Mucosa of descending colon (tissue), 3 donors: ENCODE results near the gene PAN3. TPM values are rescaled to one million over a fixed set of nuclear protein-coding genes. Genes with fewer than 3 reads are reported as not detected.

Experiments
- ATAC-seq: fragments of 200-7000 bp; cut with Tn5 transposase; one replicate; pipeline ENCODE4 v1.9.1; 2020; ENCODE audit warnings: mild to moderate bottlenecking, moderate library complexity
- DNase-seq, 3 donors: peaks; one replicate each; pipeline ENCODE4 v3.0.0-alpha.2; 2020
- H3K36me3 ChIP-seq: fragments of 200-600 bp; one replicate; pipeline ENCODE4 v1.8.0; 2021; ENCODE audit warnings: low read depth, mild to moderate bottlenecking
- H3K4me1 ChIP-seq: fragments of 200-600 bp; one replicate; pipeline ENCODE4 v1.8.0; 2021; ENCODE audit warnings: low read depth, mild to moderate bottlenecking
- H3K4me3 ChIP-seq: fragments of 200-600 bp; one replicate; pipeline ENCODE4 v1.8.0; 2021; ENCODE audit warnings: mild to moderate bottlenecking
- H3K9me3 ChIP-seq: fragments of 200-600 bp; one replicate; pipeline ENCODE4 v1.8.0; 2021; ENCODE audit warnings: mild to moderate bottlenecking
- intact Hi-C, 2 donors: fragments of 100-400 bp; cut with DNase I in 1 of 2; cut with micrococcal nuclease in 1 of 2; formaldehyde crosslinking; loops; one replicate each; pipeline versions ENCODE4 v1.11.0 to v1.11.1; 2022; cut with DNase I, micrococcal nuclease
- total RNA-seq, 3 donors: library from RNA; stranded (reverse); fragmentation: NEBNext Ultra II Directional in 2 of 3; extraction: Animal tissue kit (Norgen Biotek cat#: 25700) in 2 of 3; gene quantifications; one replicate each; pipeline versions ENCODE4 v1.2.1 to v1.2.4, GENCODE V29; 2021 to 2023
- TF ChIP-seq, protein P1 (sequence below): fragments of 200-600 bp; IDR thresholded peaks from one replicate; pipeline ENCODE4 v1.8.0; 2022; ENCODE audit warnings: antibody characterized with exemption, mild to moderate bottlenecking
- donor health status: DM: no; HTN: no; CAD: no; lungs with moderate emphysema.
- donor health status: DM: no; HTN: no; CAD: no.
- donor health status: DM: no; HTN: yes; CAD: no.

PAN3 gene
- total RNA-seq, 3 donors from 2014 or later = 28.4 to 43.7 (median 40.2) TPM

DNA sequence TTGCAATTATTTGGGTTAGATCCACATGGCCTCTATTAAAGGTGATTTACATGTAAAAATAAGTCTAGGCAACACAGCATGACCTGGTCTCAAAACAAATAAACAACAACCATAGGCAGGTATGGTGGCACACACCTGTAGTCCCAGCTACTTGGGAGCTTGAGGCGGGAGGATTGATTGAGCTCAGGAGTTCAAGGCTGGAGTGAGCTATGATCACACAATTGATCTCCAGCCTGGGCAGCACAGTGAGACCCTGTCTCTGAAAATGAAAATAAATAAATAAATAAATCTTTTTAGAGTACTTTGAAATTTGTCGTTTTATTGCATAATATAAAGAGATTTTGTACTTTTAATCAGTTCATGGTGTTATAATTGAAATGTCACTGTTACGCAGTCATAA, 93.3 kb downstream of the PAN3 start:
- intact Hi-C loops = no loop called here
- Histone ChIP-seq H3K36me3 (no peaks in the 10 kb centered on the region), H3K4me1 (no peaks in the 10 kb centered on the region), H3K4me3 (no peak overlapping the region), H3K9me3 (no peaks in the 10 kb centered on the region)
- ATAC-seq (no peak), DNase-seq (no peak)
- TF ChIP-seq, protein P1, sequence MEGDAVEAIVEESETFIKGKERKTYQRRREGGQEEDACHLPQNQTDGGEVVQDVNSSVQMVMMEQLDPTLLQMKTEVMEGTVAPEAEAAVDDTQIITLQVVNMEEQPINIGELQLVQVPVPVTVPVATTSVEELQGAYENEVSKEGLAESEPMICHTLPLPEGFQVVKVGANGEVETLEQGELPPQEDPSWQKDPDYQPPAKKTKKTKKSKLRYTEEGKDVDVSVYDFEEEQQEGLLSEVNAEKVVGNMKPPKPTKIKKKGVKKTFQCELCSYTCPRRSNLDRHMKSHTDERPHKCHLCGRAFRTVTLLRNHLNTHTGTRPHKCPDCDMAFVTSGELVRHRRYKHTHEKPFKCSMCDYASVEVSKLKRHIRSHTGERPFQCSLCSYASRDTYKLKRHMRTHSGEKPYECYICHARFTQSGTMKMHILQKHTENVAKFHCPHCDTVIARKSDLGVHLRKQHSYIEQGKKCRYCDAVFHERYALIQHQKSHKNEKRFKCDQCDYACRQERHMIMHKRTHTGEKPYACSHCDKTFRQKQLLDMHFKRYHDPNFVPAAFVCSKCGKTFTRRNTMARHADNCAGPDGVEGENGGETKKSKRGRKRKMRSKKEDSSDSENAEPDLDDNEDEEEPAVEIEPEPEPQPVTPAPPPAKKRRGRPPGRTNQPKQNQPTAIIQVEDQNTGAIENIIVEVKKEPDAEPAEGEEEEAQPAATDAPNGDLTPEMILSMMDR = no peak

DNA sequence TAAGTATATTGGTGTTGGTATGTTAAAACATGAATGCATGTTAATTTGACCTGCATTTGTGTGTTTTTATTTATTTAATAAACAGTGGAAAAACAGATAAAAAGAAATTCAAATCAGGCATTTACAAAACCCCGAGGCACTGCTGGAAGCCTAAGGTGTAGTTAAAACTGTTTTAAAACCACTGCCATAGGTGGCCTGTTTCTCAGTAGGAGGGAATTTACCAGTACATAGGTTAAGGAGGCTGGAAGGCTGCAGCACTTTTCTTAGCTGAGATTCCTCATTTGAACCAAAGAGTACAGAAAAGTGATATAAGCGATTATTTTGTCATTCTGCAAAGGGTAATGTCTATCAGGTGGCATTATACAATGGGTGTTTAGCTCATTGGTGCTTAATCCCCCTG, 99.6 kb downstream of the PAN3 start:
- no peak for DNase-seq
- no peak overlapping the region for H3K4me3 ChIP-seq
- H3K4me1 ChIP-seq = no peaks in the 10 kb centered on the region
- ATAC-seq = no peak
- H3K36me3 ChIP-seq = no peaks in the 10 kb centered on the region
- intact Hi-C loops = no loop called here
- no peaks in the 10 kb centered on the region for H3K9me3 ChIP-seq
- TF ChIP-seq, protein P1 = no peak

DNA sequence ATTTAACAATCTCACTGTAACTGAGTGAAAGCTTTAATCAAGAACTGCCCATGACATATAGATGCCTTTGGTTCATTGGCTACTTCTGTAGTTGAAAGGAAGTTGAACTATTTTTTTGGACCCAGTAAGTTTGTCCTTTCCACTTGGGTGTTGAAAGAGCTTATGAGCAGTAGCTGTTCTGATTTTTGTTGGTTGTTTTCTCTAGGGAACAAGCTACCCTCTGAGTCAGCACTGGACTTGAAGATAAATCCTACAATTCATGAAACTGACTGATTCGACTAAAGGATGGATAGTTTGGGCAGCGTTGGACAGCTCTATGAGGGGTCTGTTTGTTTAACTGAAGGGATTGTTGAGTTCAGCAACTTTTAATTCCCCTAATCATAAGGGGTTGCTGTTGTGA, 101.0 kb downstream of the PAN3 start:
- Histone ChIP-seq H3K4me1 (no peaks in the 10 kb centered on the region), H3K9me3 (no peaks in the 10 kb centered on the region), H3K4me3 (no peak overlapping the region), H3K36me3 (no peaks in the 10 kb centered on the region)
- TF ChIP-seq, protein P1 = no peak
- no peak for DNase-seq
- intact Hi-C loops = no loop called here
- ATAC-seq = no peak

DNA sequence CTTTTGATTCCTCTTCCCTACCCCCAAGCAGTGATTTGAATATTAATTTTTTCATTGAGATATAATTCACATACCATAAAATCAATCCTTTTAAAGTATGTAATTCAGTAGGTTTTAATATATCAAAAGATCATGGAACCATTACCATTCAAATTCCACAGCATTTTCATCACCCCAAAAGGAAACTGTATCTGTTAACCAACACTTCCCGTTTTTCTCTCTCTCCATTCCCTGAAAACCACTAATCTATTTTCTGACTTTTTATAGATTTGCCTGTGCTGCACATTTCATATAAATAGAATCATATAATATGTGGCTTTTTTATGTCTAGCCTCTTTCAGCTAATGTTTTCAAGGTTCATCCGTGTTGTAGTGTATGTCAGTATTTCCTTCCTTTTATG, 107.1 kb downstream of the PAN3 start:
- H3K4me1 ChIP-seq = no peaks in the 10 kb centered on the region
- ATAC-seq (no peak), DNase-seq (no peak)
- intact Hi-C loops = no loop called here
- H3K4me3 ChIP-seq = no peak overlapping the region
- H3K36me3 ChIP-seq = no peaks in the 10 kb centered on the region
- TF ChIP-seq, protein P1 = no peak
- H3K9me3 ChIP-seq = no peaks in the 10 kb centered on the region

DNA sequence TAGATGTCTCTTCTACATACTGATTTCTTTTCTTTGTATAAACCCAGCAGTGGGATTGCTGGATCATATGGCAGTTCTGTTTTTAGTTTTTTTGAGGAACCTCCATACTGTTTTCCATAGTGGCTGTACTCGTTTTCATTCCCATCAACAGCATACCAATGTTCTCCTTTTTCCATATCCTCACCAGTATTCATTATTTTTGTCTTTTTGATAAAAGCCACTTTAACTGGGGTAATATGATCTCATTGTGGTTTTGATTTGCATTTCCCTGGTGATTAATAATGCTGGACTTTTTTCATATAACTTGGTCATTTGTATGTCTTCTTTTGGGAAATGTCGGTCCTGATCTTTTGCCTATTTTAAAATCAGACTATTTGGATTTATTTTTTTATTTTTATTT, 108.5 kb downstream of the PAN3 start:
- intact Hi-C loops = no loop called here

More for the DNA sequence above, 108.5 kb downstream of the PAN3 start:
- Histone ChIP-seq H3K4me3 (no peak overlapping the region), H3K36me3 (no peaks in the 10 kb centered on the region), H3K4me1 (no peaks in the 10 kb centered on the region), H3K9me3 (no peaks in the 10 kb centered on the region)
- ATAC-seq (no peak), DNase-seq (no peak)
- TF ChIP-seq, protein P1 = no peak
